GM19397 (cell line): Measurements from ENCODE around the gene TRIO.

Source experiments
- ATAC-seq: cut with Tn5 transposase; IDR thresholded peaks from one replicate; pipeline ENCODE4 v1.9.1; 2021; ENCODE audit warnings: mild to moderate bottlenecking, moderate library complexity; ENCODE audit not compliant: unreplicated experiment

TRIO gene

GRCh38 chr5:14240359-14240758 is 97.2 kb downstream of the TRIO start:
- no peak for ATAC-seq

- no peak for ATAC-seq
Measured at GRCh38 chr5:14241141-14241540, 98.0 kb downstream of the TRIO start.

- ATAC-seq: no peak
Measured at GRCh38 chr5:14242447-14242846, 99.3 kb downstream of the TRIO start.

- no peak for ATAC-seq
Measured at GRCh38 chr5:14242871-14243383, 99.8 kb downstream of the TRIO start.

GRCh38 chr5:14243766-14244165 is 100.6 kb downstream of the TRIO start:
- no peak for ATAC-seq

GRCh38 chr5:14244721-14245120 is 101.6 kb downstream of the TRIO start:
- ATAC-seq: no peak

GRCh38 chr5:14245132-14245925 is 102.2 kb downstream of the TRIO start:
- ATAC-seq: no peak

- no peak for ATAC-seq
Measured at GRCh38 chr5:14246350-14247053, 103.4 kb downstream of the TRIO start.

GRCh38 chr5:14247054-14247386 is 103.9 kb downstream of the TRIO start:
- ATAC-seq: no peak

GRCh38 chr5:14249258-14250082 is 106.3 kb downstream of the TRIO start:
- no peak for ATAC-seq

GRCh38 chr5:14250084-14250695 is 107.0 kb downstream of the TRIO start:
- no peak for ATAC-seq

- ATAC-seq: peak; percentile 53
Measured at GRCh38 chr5:14250748-14251701, 107.9 kb downstream of the TRIO start.

- no peak for ATAC-seq
Measured at GRCh38 chr5:14251733-14252132, 108.6 kb downstream of the TRIO start.

GRCh38 chr5:14252793-14253192 is 109.7 kb downstream of the TRIO start:
- no peak for ATAC-seq

GRCh38 chr5:14254686-14255085 is 111.5 kb downstream of the TRIO start:
- no peak for ATAC-seq

- no peak for ATAC-seq
Measured at GRCh38 chr5:14256026-14256690, 113.0 kb downstream of the TRIO start.

GRCh38 chr5:14256756-14257393 is 113.7 kb downstream of the TRIO start:
- no peak for ATAC-seq

- ATAC-seq: peak; percentile 57
Measured at GRCh38 chr5:14257995-14258403, 114.9 kb downstream of the TRIO start.

- ATAC-seq: peak; percentile 36
Measured at GRCh38 chr5:14258840-14259239, 115.7 kb downstream of the TRIO start.
